Measurements from ENCODE around the gene PTER.

PTER gene

GRCh38 chr10:16436758-16437539, at the start of gene PTER:
Gene PTER (plus strand): TSS chr10:16437010. CDS start chr10:16484385, 47,375 bp downstream.
- DNase-seq: peak; percentile 96 to 99

GRCh38 chr10:16392531-16393069, 44.2 kb upstream of the PTER start:
- DNase-seq: no peak

GRCh38 chr10:16393271-16393858, 43.4 kb upstream of the PTER start:
- DNase-seq: no peak

GRCh38 chr10:16401416-16401815, 35.4 kb upstream of the PTER start:
- no peak for DNase-seq

GRCh38 chr10:16408379-16408778, 28.4 kb upstream of the PTER start:
- no peak for DNase-seq

- DNase-seq: no peak
Measured at GRCh38 chr10:16417341-16417740, 19.5 kb upstream of the PTER start.

- no peak for DNase-seq
Measured at GRCh38 chr10:16423599-16423998, 13.2 kb upstream of the PTER start.

GRCh38 chr10:16425449-16425848, 11.4 kb upstream of the PTER start:
- peak in 1 of 2 experiments; percentile 22 for DNase-seq

- DNase-seq: no peak
Measured at GRCh38 chr10:16429539-16429938, 7.3 kb upstream of the PTER start.

GRCh38 chr10:16436367-16436757, 448 bp upstream of the PTER start:
- peak; percentile 7 to 9 for DNase-seq

- no peak for DNase-seq
Measured at GRCh38 chr10:16437540-16437894, 707 bp downstream of the PTER start.

- no peak for DNase-seq
Measured at GRCh38 chr10:16439295-16439694, 2.5 kb downstream of the PTER start.

GRCh38 chr10:16440396-16441133, 3.8 kb downstream of the PTER start:
- DNase-seq: no peak

GRCh38 chr10:16441173-16441840, 4.5 kb downstream of the PTER start:
- no peak for DNase-seq

GRCh38 chr10:16442914-16443313, 6.1 kb downstream of the PTER start:
- DNase-seq: no peak

- no peak for DNase-seq
Measured at GRCh38 chr10:16445770-16446469, 9.1 kb downstream of the PTER start.

- no peak for DNase-seq
Measured at GRCh38 chr10:16449454-16449853, 12.6 kb downstream of the PTER start.

- no peak for DNase-seq
Measured at GRCh38 chr10:16458166-16458955, 21.6 kb downstream of the PTER start.

- no peak for DNase-seq
Measured at GRCh38 chr10:16459423-16459939, 22.7 kb downstream of the PTER start.

GRCh38 chr10:16466001-16466400, 29.2 kb downstream of the PTER start:
- DNase-seq: no peak

- peak; percentile 3 to 24 for DNase-seq
Measured at GRCh38 chr10:16470747-16471146, 33.9 kb downstream of the PTER start.

All from stimulated activated CD4-positive, alpha-beta T cell treated with anti-CD3 and anti-CD28 coated beads, Interleukin-4, amount 100 ng/mL, for 4 hours (primary cell).